HG03097 (cell line): Measurements from ENCODE around the gene WNT7B.
"Not testable (repeated sequence)": the region's sequence is repeated elsewhere in the genome, so short reads cannot be mapped to it uniquely, and the experiment has no call there.

Experiments used
- ATAC-seq: cut with Tn5 transposase; IDR thresholded peaks from one replicate; pipeline ENCODE4 v1.9.1; 2021; ENCODE audit not compliant: unreplicated experiment, low FRiP score

WNT7B gene

DNA sequence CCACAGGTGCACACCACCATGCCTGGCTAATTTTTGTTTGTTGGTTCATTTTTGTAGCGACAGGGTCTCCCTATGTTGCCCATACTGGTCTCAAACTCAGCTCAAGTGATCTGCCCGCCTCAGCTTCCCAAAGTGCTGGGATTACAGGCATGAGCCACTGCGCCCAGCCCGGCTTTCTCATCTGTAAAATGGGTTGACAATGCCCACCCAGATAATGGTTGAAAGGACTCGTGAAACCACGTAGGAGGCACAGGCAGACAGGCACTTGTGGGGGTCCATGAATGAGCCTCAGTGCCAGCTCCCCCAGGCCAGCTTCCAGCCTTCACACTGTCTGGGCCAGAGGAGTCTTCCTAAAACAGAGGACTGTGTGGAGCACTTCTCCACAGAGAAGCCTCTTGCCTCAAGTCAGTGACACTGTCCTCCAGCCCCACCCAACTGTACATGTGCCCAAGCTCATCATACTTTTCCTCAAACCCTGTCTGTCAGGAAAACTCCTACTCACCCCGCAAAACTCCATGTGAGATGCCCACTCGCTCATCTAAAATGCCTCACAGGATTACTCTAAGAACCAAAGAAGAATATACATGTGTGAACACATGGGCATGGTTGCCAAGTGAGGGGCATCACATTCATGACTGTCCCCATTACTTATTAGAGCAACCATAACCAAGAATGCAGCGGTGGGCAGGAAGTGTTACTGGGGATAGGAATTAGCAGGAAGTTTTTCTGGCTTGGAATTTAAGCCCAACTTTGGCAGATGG is 32.1 kb upstream of the WNT7B start:
- ATAC-seq: no peak

DNA sequence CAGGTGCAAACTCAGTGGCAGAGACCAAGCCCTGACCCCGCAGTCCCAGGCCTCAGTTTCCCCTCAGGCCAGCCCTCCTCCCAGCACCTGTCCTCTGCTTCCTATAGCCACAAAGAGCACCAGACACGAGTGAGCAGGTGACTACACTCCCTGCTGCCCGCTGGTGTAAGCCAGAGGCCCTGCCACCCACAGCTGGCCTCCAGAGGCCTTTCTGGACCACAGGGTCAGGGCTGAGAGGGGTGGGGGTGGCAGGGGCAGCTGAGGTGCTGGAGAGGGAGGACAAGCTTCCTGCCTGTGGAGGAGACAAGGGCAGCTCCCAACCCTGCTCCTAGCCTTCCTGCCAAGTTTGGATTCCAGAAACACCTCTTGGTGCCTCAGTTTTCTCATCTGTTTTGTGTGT is 31.3 kb upstream of the WNT7B start:
- no peak for ATAC-seq

DNA sequence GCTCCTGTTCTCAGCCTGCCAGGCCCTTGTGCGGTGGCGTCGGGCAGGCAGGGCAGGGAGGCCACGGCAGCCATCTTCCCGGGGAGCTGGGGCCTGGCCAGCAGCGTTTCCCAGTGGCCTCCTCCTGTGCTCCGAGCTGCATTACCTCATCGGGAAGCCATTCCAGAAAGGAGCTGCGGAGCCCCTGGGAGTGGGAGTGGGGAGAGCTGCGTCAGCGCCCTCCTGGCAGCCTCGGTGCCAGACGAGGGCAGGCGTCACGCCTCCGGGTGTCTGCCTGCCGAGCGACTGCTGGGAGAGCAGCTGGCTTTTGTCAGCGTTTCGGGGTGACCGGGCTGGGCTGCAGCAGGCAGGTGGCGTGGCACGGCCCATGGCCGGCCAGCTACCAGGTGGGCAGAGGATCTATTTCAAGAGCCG is 30.9 kb upstream of the WNT7B start:
- no peak for ATAC-seq

DNA sequence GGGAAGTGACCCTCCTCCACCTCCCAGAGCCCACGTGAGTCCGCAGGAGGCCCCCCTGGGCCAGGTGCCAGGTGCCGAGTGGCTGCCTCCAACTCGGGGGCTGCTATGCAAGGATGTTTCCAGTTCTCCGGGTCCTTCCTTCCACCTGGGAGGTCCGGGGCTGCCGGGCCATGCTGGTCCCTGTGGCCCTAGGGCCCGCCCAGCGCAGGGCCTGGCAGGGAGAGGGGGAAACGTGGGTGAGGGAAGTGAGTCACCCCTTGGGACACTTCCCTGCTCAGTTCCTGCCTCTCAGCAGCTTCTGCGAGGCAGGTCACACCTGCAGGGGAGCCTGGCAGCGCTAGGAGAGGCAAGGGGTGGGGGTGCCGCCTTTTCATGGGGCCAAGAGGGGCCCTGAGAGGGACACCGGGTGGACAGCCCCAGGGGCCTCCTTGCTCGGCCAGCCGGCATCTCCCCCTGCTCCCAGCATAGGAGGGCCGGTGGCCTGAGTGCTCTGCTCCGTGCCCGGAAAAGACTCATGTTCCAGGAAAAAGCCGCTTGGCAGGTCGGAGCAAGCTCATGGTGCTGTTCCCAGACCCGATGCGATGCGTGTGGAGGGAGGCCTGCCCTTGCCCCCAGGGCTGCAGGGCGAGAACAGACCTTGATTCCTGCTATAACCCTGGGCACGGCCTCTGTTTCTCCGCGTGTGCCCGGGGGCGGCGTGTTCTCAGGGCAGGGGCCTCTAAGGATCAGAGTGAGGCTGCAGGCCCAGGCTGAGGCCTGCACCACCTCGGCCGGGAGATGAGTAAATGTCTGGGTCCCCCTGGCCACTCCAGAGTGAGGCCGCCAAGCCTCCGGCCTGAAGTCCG is 30.3 kb upstream of the WNT7B start:
- ATAC-seq: no peak

DNA sequence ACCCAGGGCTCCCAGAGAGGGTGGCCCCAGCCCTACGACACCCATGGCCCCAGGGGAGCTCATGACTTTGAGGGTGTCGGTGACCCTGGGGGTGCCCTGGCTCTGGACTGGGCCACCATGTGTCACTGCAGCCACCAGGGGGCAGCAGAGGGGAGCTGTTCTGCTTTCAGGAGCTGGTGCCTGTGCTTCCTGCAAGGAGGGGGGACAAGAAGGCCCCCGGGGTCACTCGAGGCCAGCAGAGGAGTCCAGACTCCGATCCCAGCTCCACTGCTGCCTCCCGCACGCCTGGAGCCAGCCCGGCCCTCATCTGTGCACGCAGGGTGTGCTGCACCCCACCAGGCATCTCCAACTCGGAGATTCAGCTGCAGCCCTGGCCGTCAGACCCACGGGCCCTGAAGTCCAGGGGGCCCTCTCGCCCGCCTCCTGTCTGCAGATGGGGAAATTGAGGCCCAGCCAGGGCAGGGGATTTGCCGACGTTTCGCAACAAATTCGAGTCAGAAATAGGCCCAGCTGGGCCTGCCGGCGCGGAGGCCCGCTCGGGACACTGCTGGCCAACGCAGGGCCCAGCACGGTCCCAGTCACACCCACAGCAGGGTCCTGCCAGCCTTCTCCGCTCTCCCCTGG is 29.5 kb upstream of the WNT7B start:
- no peak for ATAC-seq

DNA sequence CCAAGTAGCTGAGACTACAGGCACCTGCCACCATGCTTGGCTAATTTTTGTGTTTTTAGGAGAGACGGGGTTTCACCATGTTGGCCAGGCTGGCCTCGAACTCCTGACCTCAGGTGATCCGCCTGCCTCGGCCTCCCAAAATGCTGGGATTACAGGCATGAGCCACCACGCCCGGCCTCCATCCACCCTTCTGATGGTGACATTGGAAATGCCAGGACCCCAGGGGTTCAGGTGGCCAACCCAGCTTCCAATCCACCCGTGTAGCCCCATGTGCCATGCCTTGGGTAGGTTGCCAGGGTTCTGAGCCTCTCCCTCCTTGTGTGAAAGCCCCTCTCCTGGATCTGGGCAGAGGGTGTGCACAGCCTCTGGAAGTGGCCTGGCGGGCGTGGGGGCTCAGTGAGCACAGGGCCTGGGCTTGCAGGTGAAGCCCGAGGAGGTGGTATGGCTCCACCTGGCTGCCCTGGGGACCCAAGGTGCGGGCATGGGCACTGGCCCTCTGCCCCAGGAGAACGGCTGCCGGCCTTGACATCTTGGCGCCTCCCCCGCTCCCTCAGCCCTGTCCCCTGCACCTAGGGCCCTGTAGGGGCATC is 28.2 kb upstream of the WNT7B start:
- ATAC-seq: not testable (repeated sequence)

DNA sequence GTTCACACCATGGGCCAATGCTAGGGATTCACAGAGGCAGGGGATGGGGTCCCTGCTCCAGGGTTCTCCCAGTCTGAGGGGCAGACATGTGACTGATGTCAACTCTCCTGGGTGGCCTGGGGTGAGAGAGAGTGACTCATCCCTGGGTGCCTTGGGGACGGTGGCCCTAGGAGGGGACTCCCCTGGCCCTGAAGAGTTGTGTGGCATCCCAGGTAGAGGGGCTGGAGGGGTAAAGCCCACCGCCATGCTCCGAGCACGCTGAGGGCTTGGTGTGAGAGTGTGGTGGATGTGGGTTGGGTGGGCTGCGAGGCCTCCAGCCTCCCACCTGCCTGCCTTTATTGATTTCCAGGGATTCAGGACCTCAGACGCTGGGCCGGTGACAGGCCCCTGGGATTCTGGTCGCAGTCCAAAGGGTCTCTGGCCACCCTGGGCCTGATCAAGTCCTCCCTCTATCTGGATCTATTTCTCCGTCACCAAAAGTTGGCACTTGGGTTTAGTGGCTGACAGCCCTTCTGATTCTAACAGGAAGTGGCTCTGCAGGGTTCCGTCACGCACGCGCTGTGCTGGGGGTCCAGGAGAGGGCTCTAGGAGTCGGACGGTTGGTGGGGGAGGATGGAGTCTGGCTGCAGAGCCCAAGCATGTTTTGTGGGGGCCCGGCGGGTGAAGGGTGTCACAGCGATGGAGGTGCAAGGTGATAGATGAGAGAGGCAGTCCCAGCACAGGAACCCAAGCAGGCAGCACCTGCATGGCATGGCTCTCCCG is 27.3 kb upstream of the WNT7B start:
- no peak for ATAC-seq

DNA sequence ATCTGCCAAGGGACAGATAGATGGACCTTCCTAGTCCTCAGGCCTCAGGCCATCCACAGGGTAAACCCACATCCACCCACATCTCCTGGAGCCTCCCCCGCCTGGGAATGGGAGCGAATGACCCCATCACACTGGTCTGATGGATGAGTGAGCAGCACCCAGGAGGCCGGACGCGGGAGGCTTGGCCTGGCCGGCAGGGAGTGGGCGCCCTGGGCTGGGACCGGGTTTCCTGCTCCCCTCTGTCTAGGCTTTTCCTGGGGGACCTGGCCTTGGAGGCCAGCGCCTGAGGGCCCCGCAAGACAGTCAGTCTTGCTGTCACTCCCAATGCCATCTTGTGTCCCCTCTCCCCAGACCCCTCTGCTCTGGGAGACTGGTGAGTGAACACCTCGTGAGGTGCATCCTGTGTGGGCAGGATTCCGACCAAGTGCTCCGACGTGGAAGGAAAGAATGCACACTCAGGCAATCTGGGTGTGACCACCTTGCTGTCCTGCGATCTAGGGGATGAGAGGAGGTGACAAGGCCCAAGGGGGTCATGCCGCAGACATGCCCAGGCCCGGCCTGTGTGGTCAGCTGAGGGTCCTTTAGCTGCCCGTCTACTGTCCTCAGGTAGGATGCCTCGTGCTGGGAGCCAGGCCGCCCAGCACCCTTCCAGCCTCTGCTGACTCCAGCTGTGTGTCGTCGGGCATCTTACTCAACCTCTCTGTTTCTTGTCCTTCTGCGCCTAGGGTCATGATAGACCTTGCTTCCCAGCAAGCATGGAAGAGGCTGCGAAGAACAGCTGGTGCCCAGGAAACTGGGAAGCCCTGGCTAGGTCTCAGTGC is 26.5 kb upstream of the WNT7B start:
- ATAC-seq: no peak

DNA sequence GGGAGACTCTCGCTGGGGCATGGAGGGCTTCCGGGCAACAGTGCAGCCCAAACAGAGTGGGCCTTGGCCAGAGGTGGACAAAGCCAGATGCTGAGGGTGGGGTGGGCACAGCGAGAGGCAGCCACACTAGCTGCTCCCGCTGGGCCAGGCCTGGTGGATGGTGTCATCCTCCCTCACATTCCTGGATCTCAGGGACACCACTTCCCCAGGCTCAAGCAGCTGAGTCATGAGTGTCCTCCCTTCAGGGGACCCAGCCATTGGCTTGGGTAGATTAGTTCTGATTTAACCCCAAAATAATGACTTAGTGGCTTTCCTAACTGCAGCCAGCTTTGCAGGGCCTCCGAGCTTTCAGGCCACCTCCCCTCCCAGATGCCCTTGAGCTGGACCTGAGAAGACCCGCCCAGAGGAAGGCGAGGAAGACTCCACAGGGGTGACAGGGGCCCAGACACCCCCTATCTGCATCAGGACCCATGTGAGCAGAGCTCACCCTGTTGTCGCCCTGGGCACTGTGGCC is 25.9 kb upstream of the WNT7B start:
- ATAC-seq: no peak

DNA sequence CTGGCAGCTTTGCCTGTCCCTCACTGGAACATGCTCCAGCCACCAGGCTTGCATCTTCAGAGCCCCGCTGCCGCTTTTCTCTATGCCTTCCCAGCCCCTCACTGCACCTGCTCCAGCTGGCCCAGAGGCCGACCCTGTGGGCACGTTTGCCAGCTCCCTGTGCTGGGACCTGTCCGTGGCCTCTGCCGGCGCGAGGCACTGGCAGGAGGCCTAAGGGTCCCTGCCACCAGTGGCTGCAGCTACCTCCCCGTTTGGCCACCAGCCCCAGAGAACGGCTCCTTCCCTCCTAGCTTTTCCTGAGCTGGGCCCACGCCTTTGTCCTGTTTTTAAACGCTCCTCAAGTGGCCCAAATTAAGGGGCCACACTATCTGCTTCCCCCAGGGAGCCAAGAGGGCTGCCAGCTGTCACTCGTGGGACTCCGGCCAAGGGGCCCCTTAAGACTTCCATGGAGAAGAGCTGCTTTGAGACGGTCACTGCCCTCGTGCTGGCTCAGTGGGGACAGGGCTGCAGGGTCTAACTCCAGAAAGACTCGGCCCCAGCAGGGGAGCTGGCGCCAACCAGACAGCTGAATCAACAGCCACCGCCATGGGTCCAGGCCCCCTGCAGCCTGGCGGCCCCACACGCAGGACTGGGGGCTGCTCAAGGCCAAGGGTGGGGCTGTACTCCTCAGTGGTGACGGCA is 24.6 kb upstream of the WNT7B start:
- no peak for ATAC-seq

DNA sequence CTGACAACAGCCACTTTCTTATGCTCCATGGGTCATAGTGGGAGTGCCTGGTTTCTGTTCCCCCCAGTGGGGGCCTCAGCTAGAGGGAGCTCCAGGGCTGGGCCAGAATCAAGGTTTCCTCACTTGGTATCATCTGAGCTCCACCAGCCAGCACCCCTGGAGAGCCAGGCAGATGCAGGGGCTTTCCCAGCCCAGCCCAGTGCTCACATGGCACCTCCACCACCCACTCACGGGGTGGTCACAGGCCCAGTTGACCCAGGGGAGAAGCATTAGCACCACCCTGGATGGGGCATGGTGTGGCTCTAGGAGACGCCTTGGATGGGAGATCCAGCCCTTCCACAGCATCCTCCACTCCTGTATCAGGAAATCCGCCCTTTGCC is 24.1 kb upstream of the WNT7B start:
- ATAC-seq: no peak

DNA sequence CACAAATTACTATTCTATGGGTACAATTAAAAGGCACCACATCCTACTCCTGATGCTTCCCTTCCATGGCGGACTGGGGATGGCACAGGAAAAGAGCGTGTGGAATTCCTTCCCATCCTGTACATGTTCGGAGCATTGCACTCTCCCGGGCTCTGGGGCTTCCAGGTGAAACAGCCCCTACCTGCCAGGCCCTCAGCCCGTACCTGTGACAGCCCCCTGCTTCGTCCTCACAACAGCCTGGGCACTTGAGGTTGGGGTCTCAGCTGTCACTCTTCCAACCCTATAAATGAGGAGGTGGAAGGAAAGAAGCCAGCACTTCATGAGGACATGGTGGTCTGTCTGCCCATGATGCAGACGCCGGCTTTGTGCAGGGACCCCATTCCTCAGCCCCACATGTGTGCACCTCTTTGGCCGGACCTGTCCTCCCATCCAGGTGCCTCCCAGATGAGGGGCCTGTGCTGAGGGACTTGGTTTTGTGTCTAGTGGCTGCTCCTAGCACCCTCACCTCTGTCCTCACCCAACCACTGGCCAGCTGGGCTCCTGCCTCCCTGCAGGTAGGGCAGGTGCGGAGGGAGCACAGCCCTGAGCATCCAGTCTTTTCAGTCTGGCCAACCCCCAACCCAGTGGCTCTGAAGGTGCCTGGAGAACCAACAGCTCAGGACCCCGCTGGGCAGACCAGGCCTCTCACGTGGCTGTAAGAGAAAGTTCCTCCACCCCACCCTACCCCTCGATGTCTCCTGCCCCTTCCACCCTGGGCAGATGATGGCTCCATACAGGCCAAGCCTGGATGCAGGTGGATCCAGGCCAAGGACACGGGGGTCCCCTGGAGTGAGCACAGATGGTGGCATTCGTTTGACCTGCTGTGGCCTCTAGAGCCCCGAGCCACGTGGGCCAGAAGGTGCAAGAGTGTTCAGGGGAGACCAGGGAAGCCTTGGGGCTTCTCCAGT is 23.4 kb upstream of the WNT7B start:
- no peak for ATAC-seq

DNA sequence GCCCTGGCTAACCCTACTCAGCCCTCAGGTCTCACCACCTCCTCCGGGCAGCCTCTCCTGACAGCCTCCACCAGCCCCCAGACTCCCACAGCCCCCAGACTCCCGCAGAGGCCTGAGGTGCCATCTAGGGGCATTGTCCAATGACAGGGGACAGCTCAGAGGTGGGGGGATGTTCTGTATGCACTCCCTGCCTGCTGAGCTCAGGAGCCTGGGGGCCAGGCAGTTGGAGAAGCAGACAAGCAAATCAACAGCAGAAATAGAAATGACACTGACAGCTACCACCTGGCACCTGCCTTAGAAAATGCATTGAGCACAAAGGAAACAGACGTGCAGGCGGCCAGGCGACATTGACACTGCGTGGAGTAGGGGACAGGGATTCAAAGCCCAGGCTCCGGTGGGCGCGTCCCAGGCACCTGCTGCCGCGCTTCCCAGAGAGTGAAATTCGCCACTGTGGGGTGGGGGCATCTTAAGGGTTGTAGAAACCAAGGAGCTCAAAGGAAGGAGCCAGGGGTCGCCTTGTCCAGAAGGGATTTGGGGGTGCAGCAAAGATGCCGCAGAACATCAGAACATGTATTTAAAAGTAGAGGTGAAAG is 22.5 kb upstream of the WNT7B start:
- no peak for ATAC-seq

DNA sequence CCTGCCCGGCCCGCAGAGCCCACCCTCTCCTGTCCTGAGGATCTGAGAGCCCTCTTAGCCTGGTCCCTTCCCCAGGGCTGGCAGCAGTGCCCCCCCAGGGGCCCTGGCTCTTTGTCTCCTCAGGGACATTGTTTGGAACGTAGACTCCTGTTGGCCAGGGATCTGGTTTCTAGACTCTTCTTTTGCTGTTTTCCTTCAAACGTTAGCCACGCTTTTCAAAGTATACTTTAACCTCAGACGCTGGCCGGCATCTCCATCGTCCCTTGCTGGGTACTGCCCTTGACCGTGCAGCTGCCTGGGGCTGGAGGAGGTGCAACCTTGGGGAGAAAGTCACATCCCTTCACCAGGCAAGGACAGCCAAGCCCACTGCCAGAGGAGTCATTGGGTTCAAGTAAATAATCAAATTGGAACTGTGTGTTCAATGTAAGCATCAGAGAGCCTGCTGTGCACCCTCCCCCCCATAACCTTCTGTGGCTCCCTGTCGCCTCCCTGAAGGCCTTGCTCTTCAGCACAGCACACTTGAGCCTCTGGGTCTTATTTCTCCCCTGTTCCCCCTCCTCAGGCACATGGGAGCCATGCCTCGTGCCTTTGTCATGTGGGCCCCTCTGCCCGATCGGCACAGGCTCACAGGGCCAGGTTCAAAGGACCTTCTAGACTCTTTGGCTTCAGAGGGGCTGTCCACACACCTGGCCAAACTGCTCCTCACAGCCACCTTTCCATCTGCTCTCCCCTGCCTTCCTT is 21.8 kb upstream of the WNT7B start:
- no peak for ATAC-seq

DNA sequence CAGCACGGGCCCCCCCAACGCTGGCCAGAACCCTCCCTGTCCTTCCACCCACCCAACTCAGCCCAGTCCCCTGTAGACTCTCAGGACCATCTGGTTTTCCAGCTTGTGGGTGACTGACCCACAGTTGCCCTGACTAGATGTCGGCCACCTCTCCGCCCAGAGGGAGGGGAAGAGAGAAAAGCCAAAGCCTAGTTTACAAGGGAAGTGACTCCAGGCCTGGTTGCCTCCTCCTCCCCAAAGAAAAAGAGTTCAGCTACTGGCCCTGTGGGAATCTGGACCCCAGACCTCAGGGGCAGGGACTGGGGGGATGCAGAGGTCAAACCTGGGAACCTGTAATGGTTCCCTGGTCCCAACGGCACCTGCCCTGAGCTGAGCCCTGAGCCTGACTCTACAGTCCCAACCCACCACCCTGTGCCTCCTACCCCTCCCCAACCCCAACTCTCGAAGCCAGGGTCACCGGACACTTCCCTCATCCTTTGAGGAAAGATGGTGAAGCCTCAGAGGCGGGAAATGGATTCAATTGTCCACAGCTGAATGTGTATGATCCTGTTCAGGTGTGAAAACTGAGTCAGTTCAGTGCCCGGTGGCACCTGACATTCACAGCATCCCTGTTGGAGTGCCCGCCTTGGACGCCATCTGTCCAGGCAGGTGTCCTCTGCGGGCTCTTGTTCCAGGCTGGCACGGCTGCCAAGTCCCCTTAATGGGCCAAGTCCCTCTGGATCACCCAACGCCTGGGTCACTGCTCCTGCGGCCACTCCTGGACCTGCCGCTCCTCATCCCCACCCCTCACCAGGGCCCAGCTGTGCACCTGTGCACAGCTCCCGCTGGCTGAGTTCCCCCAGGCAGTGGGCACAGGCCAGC is 21.0 kb upstream of the WNT7B start:
- ATAC-seq: no peak
